H1 (cell line): ENCODE data around the gene DISC1. TPM values are rescaled to one million over a fixed set of nuclear protein-coding genes. Genes with fewer than 3 reads are reported as not detected.

Source experiments
- CTCF ChIA-PET: fragments of 300-600 bp; sonication (Branson Sonifier 250); formaldehyde crosslinking; loops from one replicate; lab custom pipeline; 2021; ENCODE audit not compliant: partially characterized antibody; lab: Charles Lee
- POLR2A ChIA-PET: fragments of 300-600 bp; sonication (Branson Sonifier 250); formaldehyde crosslinking; loops from one replicate; lab custom pipeline; 2021; ENCODE audit warnings: inconsistent platforms; ENCODE audit not compliant: partially characterized antibody; lab: Charles Lee
- DNase-seq, 2 experiments: peaks; one replicate each; pipeline versions ENCODE4 v3.0.0 to v3.0.0-alpha.2; 2010 to 2022; ENCODE audit warnings: low spot score in 2 of 2, low read depth in 1 of 2, mixed read lengths in 1 of 2
- FAIRE-seq: peaks from 2 replicates; lab custom pipeline; 2011; peaks lifted over from hg19 to GRCh38; lab: Jason Lieb, UNC
- H2AFZ ChIP-seq: 2 replicates; pipeline ENCODE4 v1.8.1; 2012; ENCODE audit warnings: low read length, inconsistent platforms
- H2AK5ac ChIP-seq: 2 replicates; pipeline ENCODE4 v1.6.1; 2013; ENCODE audit warnings: low read depth, low read length
- H2BK120ac ChIP-seq: replicated peaks from 2 replicates; pipeline ENCODE3; 2013; ENCODE audit warnings: low read depth, low read length, inconsistent platforms
- H2BK12ac ChIP-seq: 2 replicates; pipeline ENCODE4 v1.6.1; 2013; ENCODE audit warnings: low read depth, low read length
- H2BK15ac ChIP-seq: 2 replicates; pipeline ENCODE4 v1.6.1; 2013; ENCODE audit warnings: low read length
- H2BK20ac ChIP-seq: 2 replicates; pipeline ENCODE4 v1.6.1; 2013; ENCODE audit warnings: low read length
- H2BK5ac ChIP-seq: 2 replicates; pipeline ENCODE4 v1.6.1; 2013; ENCODE audit warnings: low read depth, low read length
- H3K14ac ChIP-seq: 2 replicates; pipeline ENCODE4 v1.6.1; 2013; ENCODE audit warnings: inconsistent platforms; ENCODE audit not compliant: insufficient read length
- H3K18ac ChIP-seq: 2 replicates; pipeline ENCODE4 v1.6.1; 2013; ENCODE audit warnings: low read length; ENCODE audit errors: extremely low read depth
- H3K23ac ChIP-seq: 2 replicates; pipeline ENCODE4 v1.6.1; 2013; ENCODE audit warnings: inconsistent platforms; ENCODE audit not compliant: insufficient read length
- H3K23me2 ChIP-seq: 2 replicates; pipeline ENCODE4 v1.6.1; 2013; ENCODE audit warnings: low read depth, low read length
- H3K27ac ChIP-seq: 2 replicates; pipeline ENCODE4 v1.6.1; 2011; ENCODE audit warnings: low read depth, low read length, inconsistent platforms
- H3K27me3 ChIP-seq, 4 experiments: replicated peaks in 1 of 4; 1 replicate in 1 of 4; 2 replicates in 3 of 4; pipeline versions ENCODE4 v1.6.1 to v1.8.1; 2011 to 2013; ENCODE audit warnings: low read length in 3 of 4, mild to moderate bottlenecking in 3 of 4, inconsistent platforms in 2 of 4, mixed read lengths in 2 of 4, moderate library complexity in 1 of 4; ENCODE audit not compliant: control insufficient read depth in 3 of 4, insufficient read depth in 3 of 4; ENCODE audit errors: extremely low read depth in 1 of 4
- H3K36me3 ChIP-seq, 4 experiments: 2 replicates each; pipeline versions ENCODE4 v1.6.1 to v1.8.1; 2011 to 2013; ENCODE audit warnings: mild to moderate bottlenecking in 4 of 4, low read length in 3 of 4, moderate library complexity in 2 of 4, control low read depth in 1 of 4, inconsistent platforms in 1 of 4; ENCODE audit not compliant: insufficient read depth in 4 of 4, control insufficient read depth in 2 of 4
- H3K4ac ChIP-seq: replicated peaks from 2 replicates; pipeline ENCODE3; 2013; ENCODE audit warnings: low read length, low read depth, mixed read lengths, inconsistent platforms; ENCODE audit not compliant: insufficient read length
- H3K4me1 ChIP-seq, 4 experiments: replicated peaks in 1 of 4; 1 replicate in 1 of 4; 2 replicates in 3 of 4; pipeline versions ENCODE4 v1.6.1 to v1.8.1; 2011 to 2013; ENCODE audit warnings: low read length in 3 of 4, inconsistent platforms in 2 of 4, mixed read lengths in 1 of 4; ENCODE audit not compliant: insufficient read depth in 4 of 4, control insufficient read depth in 3 of 4
- H3K4me2 ChIP-seq, 2 experiments: 2 replicates each; pipeline versions ENCODE4 v1.6.1 to v1.8.1; 2011 to 2013; ENCODE audit warnings: low read depth in 2 of 2, low read length in 2 of 2, control low read depth in 1 of 2, inconsistent platforms in 1 of 2, mild to moderate bottlenecking in 1 of 2; ENCODE audit not compliant: insufficient read depth in 1 of 2
- H3K4me3 ChIP-seq, 4 experiments: fragments of 200-600, 300-600 bp in 1 of 4; sonication (generic), shearing (Covaris generic), sonication (Bioruptor Twin) in 1 of 4; 2 replicates each; pipeline versions ENCODE4 v1.5.1 to v1.8.1; 2011 to 2016; ENCODE audit warnings: low read length in 4 of 4, low read depth in 3 of 4, control low read depth in 2 of 4, inconsistent platforms in 2 of 4, mild to moderate bottlenecking in 2 of 4, mixed read lengths in 1 of 4, moderate library complexity in 1 of 4; ENCODE audit not compliant: insufficient read depth in 2 of 4; ENCODE audit errors: extremely low read depth in 1 of 4
- H3K56ac ChIP-seq: replicated peaks from 2 replicates; pipeline ENCODE3; 2013; ENCODE audit warnings: low read depth, mild to moderate bottlenecking, mixed read lengths, low read length, inconsistent platforms; ENCODE audit not compliant: insufficient read length
- H3K79me1 ChIP-seq: 2 replicates; pipeline ENCODE4 v1.6.1; 2013; ENCODE audit warnings: low read depth, low read length, control low read depth
- H3K79me2 ChIP-seq, 2 experiments: 2 replicates each; pipeline versions ENCODE4 v1.6.1 to v1.8.1; 2012 to 2013; ENCODE audit warnings: low read length in 2 of 2, mild to moderate bottlenecking in 2 of 2, inconsistent platforms in 1 of 2; ENCODE audit not compliant: insufficient read depth in 2 of 2, control insufficient read depth in 1 of 2
- H3K9ac ChIP-seq, 4 experiments: replicated peaks in 1 of 4; 1 replicate in 1 of 4; 2 replicates in 3 of 4; pipeline versions ENCODE4 v1.6.1 to v1.8.1; 2011 to 2013; ENCODE audit warnings: low read depth in 3 of 4, low read length in 3 of 4, control low read depth in 2 of 4, mild to moderate bottlenecking in 2 of 4, moderate library complexity in 2 of 4, inconsistent platforms in 1 of 4; ENCODE audit errors: extremely low read depth in 1 of 4
- H3K9me3 ChIP-seq, 2 experiments: 2 replicates each; pipeline versions ENCODE4 v1.6.1 to v1.8.1; 2012 to 2013; ENCODE audit warnings: mild to moderate bottlenecking in 2 of 2, moderate library complexity in 2 of 2, control low read depth in 1 of 2, inconsistent platforms in 1 of 2, low read depth in 1 of 2, low read length in 1 of 2, mixed read lengths in 1 of 2; ENCODE audit not compliant: insufficient read depth in 2 of 2
- H4K20me1 ChIP-seq, 2 experiments: replicated peaks in 1 of 2; 2 replicates each; pipeline versions ENCODE3 to v1.8.1; 2011 to 2013; ENCODE audit warnings: inconsistent platforms in 2 of 2, low read length in 2 of 2, mild to moderate bottlenecking in 1 of 2; ENCODE audit not compliant: insufficient read depth in 2 of 2, control insufficient read depth in 1 of 2
- H4K5ac ChIP-seq: 2 replicates; pipeline ENCODE4 v1.6.1; 2013; ENCODE audit warnings: low read length, low read depth, mixed read lengths, inconsistent platforms; ENCODE audit not compliant: insufficient read length
- H4K8ac ChIP-seq: 2 replicates; pipeline ENCODE4 v1.8.0; 2013; ENCODE audit warnings: mild to moderate bottlenecking, moderate library complexity, low read length, inconsistent platforms; ENCODE audit not compliant: insufficient read depth; ENCODE audit errors: extremely low read depth
- H4K91ac ChIP-seq: replicated peaks from 2 replicates; pipeline ENCODE3; 2013; ENCODE audit warnings: low read length, mixed read lengths, inconsistent platforms; ENCODE audit not compliant: insufficient read length
- CBX5 ChIP-seq: fragments of 300-800, 300-1000 bp; sonication (generic); IDR thresholded peaks from 2 replicates; pipeline ENCODE4 v1.7.1; 2016; ENCODE audit warnings: antibody characterized with exemption, low read length, low read depth
- EGR1 ChIP-seq: IDR thresholded peaks from 2 replicates; pipeline ENCODE4 v1.6.1; 2011; ENCODE audit warnings: low read depth, low read length, borderline replicate concordance
- GTF2F1 ChIP-seq: IDR thresholded peaks from 2 replicates; pipeline ENCODE4 v1.6.1; 2012; ENCODE audit warnings: low read depth, low read length, improper control_type of control experiment, borderline replicate concordance
- NRF1 ChIP-seq: IDR thresholded peaks from 2 replicates; pipeline ENCODE4 v1.6.1; 2011; ENCODE audit warnings: mild to moderate bottlenecking, low read depth, low read length, improper control_type of control experiment
- RAD21 ChIP-seq, 2 experiments: IDR thresholded peaks in 1 of 2; conservative IDR thresholded peaks in 1 of 2; 2 replicates each; pipeline ENCODE4 v1.6.1; 2011; ENCODE audit warnings: low read depth in 2 of 2, low read length in 2 of 2, improper control_type of control experiment in 1 of 2, inconsistent platforms in 1 of 2, mild to moderate bottlenecking in 1 of 2, moderate library complexity in 1 of 2
- SAP30 ChIP-seq: fragments of 300-600 bp; sonication (generic); IDR thresholded peaks from 2 replicates; pipeline ENCODE4 v1.7.1; 2012; ENCODE audit warnings: low read length, moderate library complexity, mild to moderate bottlenecking, inconsistent platforms; ENCODE audit not compliant: insufficient read depth, insufficient replicate concordance
- WGBS, 2 experiments: shearing (Covaris generic) in 1 of 2; methylation state at CpG; one replicate each; pipeline versions ENCODE4 v1.1.6 to v1.1.7; 2013 to 2015; ENCODE audit warnings: low lambda C conversion rate in 2 of 2, mixed read lengths in 2 of 2, inconsistent platforms in 1 of 2, low coverage in 1 of 2, missing lambda C conversion rate in 1 of 2; ENCODE audit not compliant: insufficient replicate concordance in 2 of 2, insufficient coverage in 1 of 2, insufficient read length in 1 of 2; ENCODE audit errors: extremely low coverage in 1 of 2, missing lambda C conversion rate in 1 of 2; 5-methylcytosine and 5-hydroxymethylcytosine counted together
- polyA plus RNA-seq, 7 experiments: library from polyadenylated mRNA; depleted of rRNA in 3 of 7; stranded (reverse) in 5 of 7; unstranded in 2 of 7; fragments of >200 nt in 5 of 7; fragments of 200-250 nt in 2 of 7; gene quantifications; 1 replicate in 5 of 7; 2 replicates in 1 of 7; 4 replicates in 1 of 7; pipeline versions ENCODE4 v1.2.1 to v1.2.3, GENCODE V29; 2011 to 2013; ENCODE audit warnings: missing spikeins in 2 of 7, mixed read lengths in 2 of 7
- total RNA-seq: library from RNA; stranded (reverse); fragmentation: NEBNext Ultra II Directional; extraction: Animal tissue kit (Norgen Biotek cat#: 25700); gene quantifications from 2 replicates; pipeline ENCODE4 v1.2.1, GENCODE V29; 2021

DISC1 gene
- total and polyA plus RNA-seq, 2 of the 8 experiments (the other 6 are each of a cell fraction or from before 2014, with no cell fraction given): 1.1 to 3.5 TPM

DNA sequence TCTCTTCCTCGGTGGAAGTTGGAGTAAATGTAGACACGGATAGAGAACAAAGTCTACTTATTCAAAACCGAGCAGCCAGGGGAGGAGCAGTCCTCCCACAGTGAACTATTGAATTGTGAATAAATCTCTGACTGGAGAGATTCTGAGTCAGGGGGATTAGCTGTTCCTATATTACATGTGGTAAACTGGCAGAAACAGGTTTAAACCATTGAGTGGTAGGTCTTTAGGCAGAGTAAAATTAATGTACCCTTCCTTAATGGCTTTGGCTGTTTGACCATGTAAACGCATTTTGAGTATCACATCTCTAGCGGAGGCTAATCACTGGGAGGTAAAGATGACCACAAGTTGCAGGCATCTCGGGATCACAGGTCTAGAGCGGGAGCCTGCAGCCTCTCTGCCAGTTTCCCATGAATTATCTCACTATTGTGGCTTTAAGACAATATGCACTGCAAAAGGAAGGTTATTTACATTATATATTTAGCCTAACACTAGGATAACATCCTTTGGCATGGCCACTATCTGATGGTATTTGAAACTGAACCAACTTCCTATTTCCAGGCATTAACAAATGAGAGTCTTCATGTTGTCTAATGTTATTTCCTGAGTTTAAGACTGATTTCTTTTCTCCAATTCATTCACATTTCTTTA, 7.9 kb upstream of the DISC1 start:
- H2AK5ac ChIP-seq: no peak overlapping the region
- no peaks in the 10 kb centered on the region for H3K36me3 ChIP-seq
- no peak overlapping the region for H2BK12ac ChIP-seq
- H3K14ac ChIP-seq: no peak overlapping the region
- no peak overlapping the region for H3K9ac ChIP-seq
- H4K91ac ChIP-seq: no peak overlapping the region
- FAIRE-seq (no peak), DNase-seq (no peak)
- CTCF ChIA-PET: interaction anchor here (0.6 kb wide), 1 partner anchor 86 kb away, joined by 3 read pairs; no protein-coding TSS in a partner anchor
- TF ChIP-seq CBX5 (no peak), RAD21 (IDR thresholded peaks at IDR 0.05 in 1 of 2, conservative IDR thresholded peaks at IDR 0.05 in 1 of 2; ENCODE audit: low read depth in 2 of 2, low read length in 2 of 2) (no peak), NRF1 (no peak), EGR1 (no peak), SAP30 (no peak), GTF2F1 (no peak)
- no peak overlapping the region for H3K4me2 ChIP-seq
- H3K23ac ChIP-seq: no peak overlapping the region
- H3K27ac ChIP-seq: no peak overlapping the region
- no peak overlapping the region for H3K4me3 ChIP-seq
- no peak overlapping the region for H4K5ac ChIP-seq
- no peak overlapping the region for H4K8ac ChIP-seq
- H3K9me3 ChIP-seq: no peaks in the 10 kb centered on the region
- no peak overlapping the region for H3K18ac ChIP-seq
- 84% methylated on average over 7 of the region's 7 CpGs; no CpG with 5 or more reads in 1 of the 2 experiments for WGBS, 2 experiments
- no peaks in the 10 kb centered on the region for H4K20me1 ChIP-seq
- no peak overlapping the region for H2AFZ ChIP-seq
- H3K27me3 ChIP-seq: no peaks in the 10 kb centered on the region; a peak in 3 of 7 replicates
- no peak overlapping the region for H3K56ac ChIP-seq
- no peak overlapping the region for H2BK20ac ChIP-seq
- no peaks in the 10 kb centered on the region for H3K79me1 ChIP-seq
- no peak overlapping the region for H2BK15ac ChIP-seq
- no peaks in the 10 kb centered on the region for H3K79me2 ChIP-seq
- POLR2A ChIA-PET: no interaction called here
- no peak overlapping the region for H2BK120ac ChIP-seq
- H2BK5ac ChIP-seq: no peak overlapping the region
- no peaks in the 10 kb centered on the region for H3K23me2 ChIP-seq
- H3K4ac ChIP-seq: no peak overlapping the region
- no peaks in the 10 kb centered on the region for H3K4me1 ChIP-seq
